Lower leg skin (tissue), 4 donors: ENCODE data around the gene XIRP1. TPM values are rescaled to one million over a fixed set of nuclear protein-coding genes. Genes with fewer than 3 reads are reported as not detected.

Experiments used
- DNase-seq, 2 donors: peaks; one replicate each; pipeline ENCODE4 v3.0.0-alpha.2; 2019; ENCODE audit warnings: low spot score in 2 of 2
- H3K4me3 ChIP-seq: fragments of 200-600 bp; sonication (generic); 2 replicates; pipeline ENCODE4 v1.5.1; 2017; ENCODE audit warnings: mild to moderate bottlenecking, low read depth; ENCODE audit not compliant: poor library complexity, severe bottlenecking
- POLR2A ChIP-seq, 2 donors: fragments of 450-650 bp; IDR thresholded peaks; one replicate each; pipeline ENCODE4 v1.6.1; 2016 to 2017; ENCODE audit warnings: antibody characterized with exemption in 2 of 2, mild to moderate bottlenecking in 1 of 2, moderate library complexity in 1 of 2
- WGBS, 2 donors: methylation state at CpG; one replicate each; pipeline ENCODE4 v1.1.5; 2018; 5-methylcytosine and 5-hydroxymethylcytosine counted together
- intact Hi-C: fragments of 100-400 bp; cut with DNase I; formaldehyde crosslinking; loops from one replicate; pipeline ENCODE4 v1.15.0; 2023; ENCODE audit warnings: low total_unique reads
- total RNA-seq, 4 donors: library from RNA; depleted of rRNA; stranded (reverse); fragments of >200 nt; gene quantifications; one replicate each; pipeline ENCODE4 v1.1.0, GENCODE V29; 2016
- TF ChIP-seq, protein P1 (sequence below), 3 donors: fragments of 450-650 bp; IDR thresholded peaks; one replicate each; pipeline ENCODE4 v1.5.1; 2016; ENCODE audit warnings: antibody characterized with exemption in 3 of 3, mild to moderate bottlenecking in 3 of 3, moderate library complexity in 2 of 3

The XIRP1 gene
- total RNA-seq, 4 donors from 2014 or later: not detected

DNA sequence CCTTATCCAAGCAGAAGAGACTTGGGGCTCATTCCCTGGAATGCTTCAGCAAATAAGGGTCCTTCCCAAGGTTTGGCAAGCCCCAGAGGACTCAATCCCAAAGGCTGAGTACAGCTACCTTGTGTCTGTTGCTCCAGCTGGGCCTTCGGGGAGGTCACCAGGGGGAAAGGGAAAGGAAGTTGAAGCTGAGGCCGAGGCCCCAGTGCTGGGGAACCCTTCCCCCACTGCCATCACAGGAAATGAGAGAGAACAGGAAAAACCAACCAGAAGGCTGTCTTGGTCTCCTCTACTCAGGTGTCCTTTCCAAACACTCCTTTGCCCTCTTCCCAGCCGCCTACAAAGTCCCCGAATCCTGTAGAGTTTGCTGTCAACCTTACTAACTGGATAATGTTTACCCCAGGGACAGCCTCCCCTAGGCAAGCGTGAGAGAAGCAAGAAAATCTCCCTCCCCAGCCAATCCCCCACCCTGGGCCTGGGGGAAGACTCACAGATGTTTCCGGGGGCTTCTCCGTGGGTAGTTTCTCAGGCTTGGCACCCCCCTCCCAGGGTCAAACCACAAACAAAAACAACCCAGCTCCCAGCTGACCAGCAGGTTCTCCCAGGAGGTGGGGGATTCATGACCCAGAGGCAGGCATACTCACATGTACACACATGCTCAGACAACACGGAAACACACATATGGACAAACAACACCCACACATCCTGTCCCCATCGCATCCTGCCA lies 44.5 kb downstream of the XIRP1 start:
- 46 to 50% methylated on average over 9 of the region's 9 CpGs for WGBS, 2 donors
- peak in 1 of 2 donors; percentile 89 for DNase-seq
- no peak overlapping the region for H3K4me3 ChIP-seq
- intact Hi-C loops: no loop called here
- no peak for TF ChIP-seq POLR2A (IDR thresholded peaks at IDR 0.05)
- TF ChIP-seq, protein P1, sequence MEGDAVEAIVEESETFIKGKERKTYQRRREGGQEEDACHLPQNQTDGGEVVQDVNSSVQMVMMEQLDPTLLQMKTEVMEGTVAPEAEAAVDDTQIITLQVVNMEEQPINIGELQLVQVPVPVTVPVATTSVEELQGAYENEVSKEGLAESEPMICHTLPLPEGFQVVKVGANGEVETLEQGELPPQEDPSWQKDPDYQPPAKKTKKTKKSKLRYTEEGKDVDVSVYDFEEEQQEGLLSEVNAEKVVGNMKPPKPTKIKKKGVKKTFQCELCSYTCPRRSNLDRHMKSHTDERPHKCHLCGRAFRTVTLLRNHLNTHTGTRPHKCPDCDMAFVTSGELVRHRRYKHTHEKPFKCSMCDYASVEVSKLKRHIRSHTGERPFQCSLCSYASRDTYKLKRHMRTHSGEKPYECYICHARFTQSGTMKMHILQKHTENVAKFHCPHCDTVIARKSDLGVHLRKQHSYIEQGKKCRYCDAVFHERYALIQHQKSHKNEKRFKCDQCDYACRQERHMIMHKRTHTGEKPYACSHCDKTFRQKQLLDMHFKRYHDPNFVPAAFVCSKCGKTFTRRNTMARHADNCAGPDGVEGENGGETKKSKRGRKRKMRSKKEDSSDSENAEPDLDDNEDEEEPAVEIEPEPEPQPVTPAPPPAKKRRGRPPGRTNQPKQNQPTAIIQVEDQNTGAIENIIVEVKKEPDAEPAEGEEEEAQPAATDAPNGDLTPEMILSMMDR (IDR thresholded peaks at IDR 0.05): no peak

DNA sequence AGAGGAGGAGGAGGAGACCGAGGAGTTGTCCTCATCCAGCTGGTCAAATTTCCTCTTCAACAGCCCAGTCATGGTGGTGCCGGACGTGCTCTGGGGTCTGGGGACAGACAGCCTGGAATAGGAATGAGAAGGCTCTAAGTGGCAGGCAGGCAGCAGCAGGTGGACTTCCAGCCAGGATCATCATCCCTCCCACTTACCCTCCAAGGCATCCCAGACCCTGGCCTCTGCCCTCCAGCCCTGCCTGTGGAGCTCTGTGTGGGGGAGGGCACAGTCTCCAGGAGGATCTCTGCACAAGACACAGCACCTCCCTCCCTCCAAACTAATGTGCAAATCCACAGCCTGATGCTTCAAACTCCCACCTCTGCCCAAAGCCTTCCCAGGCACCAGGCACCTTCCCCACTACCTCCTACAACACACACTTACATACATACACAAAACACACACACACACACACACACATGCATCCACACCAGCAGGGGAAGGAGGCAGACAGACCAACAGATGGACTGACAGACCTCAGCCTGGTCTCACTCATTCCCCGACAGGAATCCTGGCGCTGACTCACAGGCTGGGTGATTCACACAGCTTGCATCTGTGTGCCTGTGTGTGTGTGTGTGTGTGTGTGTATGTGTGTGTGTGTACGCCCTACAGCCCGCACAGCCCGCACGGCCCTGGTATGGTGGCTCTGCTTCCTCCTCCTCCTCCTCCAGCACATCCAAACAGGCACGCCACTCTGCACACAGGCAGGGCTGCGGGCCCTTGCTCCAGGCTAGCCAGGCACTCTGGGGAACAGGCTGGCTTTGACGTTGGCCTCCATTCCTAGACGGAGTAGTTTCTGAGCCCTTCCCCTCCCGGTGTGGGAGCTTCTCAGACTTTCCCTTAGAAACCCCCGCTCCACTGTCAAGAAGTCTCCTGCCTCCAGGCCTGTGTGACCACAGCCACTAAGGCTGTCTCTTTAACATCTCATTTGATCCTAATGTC lies 45.5 kb downstream of the XIRP1 start:
- H3K4me3 ChIP-seq: no peak overlapping the region
- intact Hi-C loops: no loop called here
- DNase-seq: peak; percentile 79 to 95
- no peak for TF ChIP-seq POLR2A (IDR thresholded peaks at IDR 0.05)
- TF ChIP-seq, protein P1 (IDR thresholded peaks at IDR 0.05): no peak
- WGBS, 2 donors: 13 to 14% methylated on average over 9 to 13 of the region's 15 CpGs

DNA sequence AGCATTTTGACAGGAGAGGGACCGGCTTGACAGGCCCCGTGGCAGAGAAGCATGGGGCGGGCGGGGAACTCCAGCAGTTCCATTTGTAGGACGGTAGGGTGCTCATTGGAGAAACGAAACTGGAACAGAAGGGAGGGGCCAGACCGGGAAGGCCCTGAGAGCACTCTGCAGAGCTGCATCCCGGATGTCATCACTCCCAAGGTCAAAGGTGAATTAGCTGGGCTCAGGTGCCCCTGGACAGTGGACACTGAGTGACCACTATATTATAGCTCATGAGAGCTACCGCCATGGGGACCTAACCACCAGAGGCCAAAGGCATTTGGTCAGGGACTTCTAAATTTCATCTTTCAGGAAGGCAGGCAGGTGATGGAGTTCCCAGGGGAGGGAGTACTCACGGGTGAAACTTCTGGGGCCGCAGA lies 46.3 kb downstream of the XIRP1 start:
- H3K4me3 ChIP-seq: no peak overlapping the region
- TF ChIP-seq POLR2A (IDR thresholded peaks at IDR 0.05): no peak
- WGBS, 2 donors: 32 to 35% methylated on average over 11 of the region's 11 CpGs
- peak in 1 of 2 donors; percentile 88 for DNase-seq
- intact Hi-C loops: no loop called here

DNA sequence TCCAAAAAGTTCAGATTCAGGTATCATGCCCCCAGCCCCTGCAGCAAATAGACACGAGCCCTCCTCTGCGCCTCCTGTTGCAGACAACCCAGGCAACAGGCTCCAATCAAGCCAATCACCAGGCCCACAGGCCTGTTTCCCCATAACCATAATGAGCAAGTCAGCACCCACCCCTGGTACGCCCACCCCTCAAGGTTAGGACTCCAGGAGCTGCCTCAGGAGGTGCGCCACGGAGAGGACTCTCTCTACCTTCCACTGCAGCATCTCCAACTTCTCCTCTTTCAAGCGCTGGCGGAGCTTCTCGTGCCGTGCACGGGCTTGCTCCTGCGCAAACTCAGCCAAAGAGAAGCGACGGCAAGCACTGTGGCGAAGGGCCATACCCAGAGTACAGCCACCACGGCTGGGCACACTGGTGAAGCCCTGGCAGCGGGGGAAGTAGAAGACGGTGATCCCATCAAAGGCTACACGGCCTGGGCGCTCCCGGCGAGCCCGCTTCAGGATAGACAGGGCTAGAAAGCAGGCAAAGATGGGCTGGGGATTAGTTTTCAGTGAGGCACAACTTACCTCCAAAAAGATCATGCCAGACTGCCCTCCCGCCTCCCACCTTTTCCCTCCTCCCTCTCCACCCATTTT lies 47.5 kb downstream of the XIRP1 start:
- 73 to 83% methylated on average over 23 of the region's 23 CpGs for WGBS, 2 donors
- H3K4me3 ChIP-seq: no peak overlapping the region
- TF ChIP-seq, protein P1 (IDR thresholded peaks at IDR 0.05): no peak
- TF ChIP-seq POLR2A (IDR thresholded peaks at IDR 0.05): no peak
- peak in 1 of 2 donors; percentile 79 for DNase-seq
- intact Hi-C loops: no loop called here

DNA sequence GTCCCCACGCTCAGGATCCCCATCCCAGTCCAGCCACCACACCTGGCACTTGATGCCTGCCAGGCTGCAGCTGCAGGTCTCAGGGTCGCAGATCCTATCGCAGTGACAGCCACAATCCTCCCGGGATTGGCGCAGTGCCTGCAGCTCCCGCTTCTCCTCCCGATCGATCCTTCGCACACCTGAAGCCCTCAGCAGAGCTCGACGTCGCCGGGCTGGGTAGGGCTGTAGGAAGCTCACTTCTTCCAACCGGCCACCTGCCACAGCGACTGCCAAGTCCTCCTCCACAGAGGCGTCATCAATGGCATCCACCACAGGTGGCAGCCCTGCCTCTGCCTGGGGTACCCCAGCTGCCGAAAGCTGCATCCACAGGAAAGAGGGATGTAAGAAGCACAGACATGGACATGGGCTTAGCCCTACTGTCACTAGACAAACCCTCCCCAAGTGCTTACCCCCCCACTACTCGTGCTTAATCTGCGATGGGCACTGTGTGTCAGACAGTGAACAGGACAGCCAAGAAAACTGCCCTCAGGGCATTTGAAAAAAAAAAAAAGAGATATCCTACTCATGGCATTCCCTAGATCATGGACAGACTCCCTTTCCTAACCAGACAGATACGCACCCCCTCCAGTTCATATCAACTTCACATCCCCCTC lies 48.2 kb downstream of the XIRP1 start:
- no peak overlapping the region for H3K4me3 ChIP-seq
- 59 to 85% methylated on average over 20 of the region's 20 CpGs for WGBS, 2 donors
- no peak for TF ChIP-seq POLR2A (IDR thresholded peaks at IDR 0.05)
- TF ChIP-seq, protein P1 (IDR thresholded peaks at IDR 0.05): no peak
- peak in 1 of 2 donors; percentile 86 for DNase-seq
- intact Hi-C loops: no loop called here
